LNCAP (cell line): ENCODE data around the gene AQP7.

Source experiments
- TF ChIP-seq, protein P1 (sequence below): fragments of 450-650 bp; IDR thresholded peaks from 2 replicates; pipeline ENCODE4 v1.5.1; 2017; ENCODE audit warnings: mild to moderate bottlenecking

AQP7 gene

DNA sequence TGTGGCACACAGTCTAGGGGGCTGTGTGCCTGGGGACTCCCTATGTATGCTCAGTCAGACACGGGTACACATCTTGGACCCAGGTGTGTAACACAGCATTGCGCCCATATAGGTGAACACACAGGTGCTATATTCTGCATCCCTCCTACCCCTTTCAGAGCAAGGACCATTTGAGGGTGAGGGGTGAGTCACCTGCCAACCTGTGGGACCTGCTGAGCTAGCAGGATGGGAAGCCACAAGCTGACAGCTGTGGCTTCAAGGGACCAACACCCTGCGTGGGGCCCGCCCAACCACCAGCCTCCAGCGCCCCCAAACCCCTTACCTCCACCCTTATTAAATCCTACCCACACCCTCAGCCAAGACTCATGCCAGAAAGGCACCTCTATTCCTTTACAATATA lies 14.6 kb upstream of the AQP7 start:
- TF ChIP-seq, protein P1, sequence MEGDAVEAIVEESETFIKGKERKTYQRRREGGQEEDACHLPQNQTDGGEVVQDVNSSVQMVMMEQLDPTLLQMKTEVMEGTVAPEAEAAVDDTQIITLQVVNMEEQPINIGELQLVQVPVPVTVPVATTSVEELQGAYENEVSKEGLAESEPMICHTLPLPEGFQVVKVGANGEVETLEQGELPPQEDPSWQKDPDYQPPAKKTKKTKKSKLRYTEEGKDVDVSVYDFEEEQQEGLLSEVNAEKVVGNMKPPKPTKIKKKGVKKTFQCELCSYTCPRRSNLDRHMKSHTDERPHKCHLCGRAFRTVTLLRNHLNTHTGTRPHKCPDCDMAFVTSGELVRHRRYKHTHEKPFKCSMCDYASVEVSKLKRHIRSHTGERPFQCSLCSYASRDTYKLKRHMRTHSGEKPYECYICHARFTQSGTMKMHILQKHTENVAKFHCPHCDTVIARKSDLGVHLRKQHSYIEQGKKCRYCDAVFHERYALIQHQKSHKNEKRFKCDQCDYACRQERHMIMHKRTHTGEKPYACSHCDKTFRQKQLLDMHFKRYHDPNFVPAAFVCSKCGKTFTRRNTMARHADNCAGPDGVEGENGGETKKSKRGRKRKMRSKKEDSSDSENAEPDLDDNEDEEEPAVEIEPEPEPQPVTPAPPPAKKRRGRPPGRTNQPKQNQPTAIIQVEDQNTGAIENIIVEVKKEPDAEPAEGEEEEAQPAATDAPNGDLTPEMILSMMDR = no peak

DNA sequence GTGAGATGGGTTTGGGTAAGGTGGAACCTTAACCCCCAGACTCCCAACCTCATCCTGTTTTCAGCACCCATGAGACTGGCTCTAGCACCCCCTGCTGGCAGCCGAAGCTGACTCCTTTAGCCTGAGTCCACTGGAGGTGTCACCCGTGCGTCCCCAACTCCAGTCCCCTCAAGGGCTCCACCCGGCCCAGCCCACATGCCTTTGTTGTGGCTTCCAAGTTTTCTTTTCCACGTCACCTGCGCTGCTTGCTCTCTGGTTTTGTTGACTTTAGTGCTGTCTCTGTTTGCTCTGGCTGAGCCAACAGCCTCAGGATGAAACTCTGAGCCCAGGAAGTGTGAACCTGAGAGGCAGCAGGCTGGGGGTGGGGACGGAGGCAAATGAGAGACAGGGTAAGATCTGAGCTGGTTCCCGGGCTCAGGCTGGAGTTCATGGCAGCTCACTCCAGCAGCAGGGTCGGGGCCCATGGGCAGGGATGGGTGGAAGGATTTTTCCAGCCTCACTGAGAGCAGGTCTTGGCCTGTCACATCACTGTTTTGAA lies 13.2 kb upstream of the AQP7 start:
- TF ChIP-seq, protein P1 = peak; percentile 78

DNA sequence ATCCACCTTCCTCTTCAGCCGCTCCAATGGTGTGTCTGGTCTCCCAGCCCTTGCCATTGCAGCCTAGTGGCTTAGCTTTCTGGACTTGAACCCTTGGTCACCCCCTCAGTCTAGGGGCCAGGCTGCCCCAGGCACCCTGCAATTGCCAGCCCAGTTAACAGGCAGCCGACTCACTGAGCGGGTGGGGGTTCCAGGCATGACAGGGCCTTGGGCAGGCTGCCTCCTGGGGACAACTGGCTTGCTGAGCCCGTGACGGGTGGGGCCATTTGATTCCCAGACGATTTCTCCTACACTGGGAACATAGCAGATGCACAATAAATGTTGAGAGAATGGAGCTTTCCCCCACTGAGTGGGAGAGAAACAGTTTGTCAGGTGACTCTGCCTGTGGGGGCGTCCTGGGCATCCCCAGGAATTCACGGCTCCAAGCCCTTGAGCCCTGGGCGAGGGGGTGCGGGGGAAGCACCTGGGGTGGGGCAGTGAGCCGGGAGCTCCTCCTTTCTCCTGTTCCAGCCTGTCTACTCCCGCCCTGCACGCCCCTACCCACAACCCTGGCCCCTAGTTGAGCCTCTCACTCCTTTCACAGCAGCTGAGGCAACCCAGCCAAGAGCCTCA lies 12.6 kb upstream of the AQP7 start:
- TF ChIP-seq, protein P1 = no peak

DNA sequence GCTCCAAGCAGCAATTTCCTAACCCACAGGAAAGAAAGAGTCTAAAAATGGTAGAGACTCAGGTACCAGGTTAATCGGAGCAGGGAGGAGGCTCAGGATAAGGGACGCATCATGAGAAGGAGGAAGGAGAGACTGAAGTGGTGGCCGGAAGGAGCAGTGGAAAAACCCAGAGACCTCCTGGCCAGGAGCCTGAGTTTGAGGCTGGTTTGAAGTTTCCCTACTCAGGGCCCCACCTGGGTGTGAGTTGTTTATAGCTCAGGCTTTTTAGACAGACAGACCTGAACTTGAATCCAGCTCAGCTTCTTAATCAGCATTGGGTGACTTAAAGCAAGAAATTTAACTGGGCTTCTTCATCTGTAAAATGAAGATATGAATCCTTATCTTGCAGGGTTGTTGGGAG lies 11.9 kb upstream of the AQP7 start:
- TF ChIP-seq, protein P1 = no peak

DNA sequence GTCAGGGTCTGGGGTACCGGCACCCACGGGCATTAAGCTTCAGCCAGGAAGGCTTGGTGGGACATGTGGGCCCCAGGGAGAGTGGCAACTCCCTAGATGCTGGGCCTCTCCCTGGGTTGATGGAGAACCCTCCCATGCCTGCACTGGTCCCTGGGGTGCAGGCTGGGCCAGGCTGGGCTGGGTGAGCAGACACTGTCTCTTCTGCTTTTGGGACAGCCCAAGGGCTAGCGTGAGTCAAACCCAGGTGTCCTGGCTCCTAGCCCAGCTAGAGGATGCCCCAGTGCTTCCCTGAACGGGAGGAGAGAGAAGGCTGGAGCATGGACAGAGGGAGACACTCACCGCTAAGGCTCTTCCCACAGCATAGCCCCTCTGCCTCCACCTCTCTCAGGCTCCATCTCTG lies 5.7 kb upstream of the AQP7 start:
- TF ChIP-seq, protein P1 = no peak

DNA sequence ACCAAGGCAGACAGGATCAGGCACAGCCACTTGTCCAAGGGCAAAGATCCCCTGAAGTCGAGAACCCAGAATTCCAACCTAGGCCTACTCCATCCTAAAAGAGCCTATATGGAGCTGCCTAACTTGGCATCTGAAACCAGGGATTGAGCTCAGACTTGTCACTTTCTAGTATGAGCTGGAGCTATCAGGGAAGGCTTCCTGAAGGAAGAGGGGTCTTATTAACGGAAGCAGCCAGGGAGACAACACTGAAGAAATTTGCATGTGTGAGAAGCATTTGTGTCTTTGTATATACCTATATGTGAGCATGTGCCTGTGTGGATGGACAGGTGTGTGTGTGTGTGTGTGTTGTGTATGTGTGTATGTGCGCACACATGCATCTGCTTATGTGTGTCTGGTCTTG lies 4.7 kb upstream of the AQP7 start:
- TF ChIP-seq, protein P1 = no peak

DNA sequence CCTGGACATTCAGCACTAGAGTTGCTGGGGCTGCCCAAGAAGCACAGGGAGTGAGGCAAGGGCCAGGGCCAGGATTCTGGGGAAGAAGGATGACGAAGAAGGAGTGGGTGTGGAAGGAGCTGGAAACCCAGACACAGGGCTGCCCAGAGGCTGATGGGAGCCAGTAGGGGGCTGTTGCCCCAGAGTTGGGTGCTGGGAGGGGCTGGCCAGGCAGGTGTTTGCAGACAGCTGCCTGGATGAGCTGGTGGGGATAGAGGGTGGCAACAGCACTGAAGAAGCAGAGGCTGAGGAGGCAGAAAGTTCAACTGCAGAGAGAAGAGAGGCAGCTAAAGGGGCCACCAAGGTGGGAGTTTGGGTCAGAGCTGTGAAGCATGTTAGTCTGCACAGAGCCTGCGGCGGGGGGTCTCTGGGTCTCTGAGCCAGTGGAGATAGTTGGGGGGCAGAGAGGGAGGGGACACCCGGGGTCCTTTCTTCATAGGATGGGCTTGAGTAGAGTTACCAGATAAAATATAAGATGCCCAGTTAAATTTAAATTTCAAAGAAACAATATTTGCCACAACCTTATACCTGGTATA lies 2.5 kb upstream of the AQP7 start:
- TF ChIP-seq, protein P1 = no peak
